Measurements from ENCODE around the gene UCP3. TPM values are rescaled to one million over a fixed set of nuclear protein-coding genes. Genes with fewer than 3 reads are reported as not detected.

Gene UCP3
- polyA plus RNA-seq, 1 experiment: 0.77 TPM

GRCh38 chr11:74044538-74044937 lies 35.7 kb upstream of the UCP3 start:
- Histone ChIP-seq H3K27me3 (ENCODE audit: control insufficient read depth, insufficient read depth, low read length) (no peaks in the 10 kb centered on the region), H3K4me3 (ENCODE audit: low read depth, low read length) (no peak overlapping the region), H3K36me3 (ENCODE audit: control insufficient read depth, insufficient read depth, low read length) (peaks cover 7% of the 10 kb centered on the region)
- POLR2A ChIA-PET: no interaction called here
- no peak for TF ChIP-seq CTCF (IDR thresholded peaks at IDR 0.05; ENCODE audit: insufficient read depth, low read depth, low read length)
- CTCF ChIA-PET: no interaction called here
- no peak for DNase-seq (ENCODE audit: low read depth)

GRCh38 chr11:74043450-74043849 lies 34.6 kb upstream of the UCP3 start:
- TF ChIP-seq CTCF (IDR thresholded peaks at IDR 0.05; ENCODE audit: insufficient read depth, low read depth, low read length): no peak
- Histone ChIP-seq H3K27me3 (ENCODE audit: control insufficient read depth, insufficient read depth, low read length) (no peaks in the 10 kb centered on the region), H3K4me3 (ENCODE audit: low read depth, low read length) (no peak overlapping the region), H3K36me3 (ENCODE audit: control insufficient read depth, insufficient read depth, low read length) (peaks cover 11% of the 10 kb centered on the region)
- ChIA-PET POLR2A (no interaction called here), CTCF (no interaction called here)
- no peak for DNase-seq (ENCODE audit: low read depth)

- TF ChIP-seq CTCF (IDR thresholded peaks at IDR 0.05; ENCODE audit: insufficient read depth, low read depth, low read length): no peak
- H3K27me3 ChIP-seq (ENCODE audit: control insufficient read depth, insufficient read depth, low read length): no peaks in the 10 kb centered on the region
- no peak for DNase-seq (ENCODE audit: low read depth)
- no peak overlapping the region for H3K4me3 ChIP-seq (ENCODE audit: low read depth, low read length)
- POLR2A ChIA-PET: no interaction called here
- H3K36me3 ChIP-seq (ENCODE audit: control insufficient read depth, insufficient read depth, low read length): peaks cover 17% of the 10 kb centered on the region
- CTCF ChIA-PET: interaction anchor here (0.8 kb wide), 1 partner anchor 18 kb away, joined by 3 read pairs; no protein-coding TSS in a partner anchor
Measured at GRCh38 chr11:74037309-74037708, 28.4 kb upstream of the UCP3 start.

GRCh38 chr11:74035264-74035663 lies 26.4 kb upstream of the UCP3 start:
- Histone ChIP-seq H3K27me3 (ENCODE audit: control insufficient read depth, insufficient read depth, low read length) (no peaks in the 10 kb centered on the region), H3K4me3 (ENCODE audit: low read depth, low read length) (no peak overlapping the region), H3K36me3 (ENCODE audit: control insufficient read depth, insufficient read depth, low read length) (peaks cover 12% of the 10 kb centered on the region)
- no peak for DNase-seq (ENCODE audit: low read depth)
- ChIA-PET CTCF (interaction anchor here (0.6 kb wide), 1 partner anchor 18 kb away, joined by 4 read pairs; no protein-coding TSS in a partner anchor), POLR2A (no interaction called here)
- TF ChIP-seq CTCF (IDR thresholded peaks at IDR 0.05; ENCODE audit: insufficient read depth, low read depth, low read length): no peak

GRCh38 chr11:74033046-74033445 lies 24.2 kb upstream of the UCP3 start:
- peaks cover 9% of the 10 kb centered on the region for H3K36me3 ChIP-seq (ENCODE audit: control insufficient read depth, insufficient read depth, low read length)
- no peaks in the 10 kb centered on the region for H3K27me3 ChIP-seq (ENCODE audit: control insufficient read depth, insufficient read depth, low read length)
- CTCF ChIA-PET: no interaction called here
- no peak for DNase-seq (ENCODE audit: low read depth)
- no peak overlapping the region for H3K4me3 ChIP-seq (ENCODE audit: low read depth, low read length)
- no peak for TF ChIP-seq CTCF (IDR thresholded peaks at IDR 0.05; ENCODE audit: insufficient read depth, low read depth, low read length)
- POLR2A ChIA-PET: no interaction called here
